Measurements from ENCODE around the gene IL22RA1.

Gene IL22RA1

GRCh38 chr1:24126672-24127023 lies 16.3 kb downstream of the IL22RA1 start:
- no peak overlapping the region for H2AFZ ChIP-seq (ENCODE audit: low read length)
- peaks cover 5% of the 10 kb centered on the region; the same call in 1 of the 2 replicates for H3K9me3 ChIP-seq (ENCODE audit: low read length)
- no peaks in the 10 kb centered on the region for H3F3A ChIP-seq (ENCODE audit: insufficient read depth, low read length)
- no peaks in the 10 kb centered on the region for H3K4me1 ChIP-seq (ENCODE audit: insufficient read depth, low read length, severe bottlenecking)
- H3K4me3 ChIP-seq (ENCODE audit: low read depth, low read length, poor library complexity, severe bottlenecking) = no peak overlapping the region
- H3K4me2 ChIP-seq (ENCODE audit: low read length) = no peak overlapping the region
- no peaks in the 10 kb centered on the region for H3K79me2 ChIP-seq (ENCODE audit: insufficient read depth, low read length)
- H3K27me3 ChIP-seq (ENCODE audit: insufficient read depth, low read length) = peaks cover 4% of the 10 kb centered on the region; the same call in 1 of the 2 replicates
- TF ChIP-seq CTCF (IDR thresholded peaks at IDR 0.05; ENCODE audit: low read length) (no peak), EZH2 (IDR thresholded peaks at IDR 0.05; ENCODE audit: borderline replicate concordance, low read length) (no peak)
- no peaks in the 10 kb centered on the region for H3K36me3 ChIP-seq (ENCODE audit: insufficient read depth, low read length)
- no peak overlapping the region for H3K9ac ChIP-seq (ENCODE audit: low read length)
- no peaks in the 10 kb centered on the region for H4K20me1 ChIP-seq (ENCODE audit: insufficient read depth, low read length)
- H3K9me2 ChIP-seq (ENCODE audit: low read depth, low read length) = no peaks in the 10 kb centered on the region
- H3K27ac ChIP-seq (ENCODE audit: low read depth, low read length, poor library complexity, severe bottlenecking) = no peak overlapping the region

GRCh38 chr1:24126018-24126671 lies 16.8 kb downstream of the IL22RA1 start:
- Histone ChIP-seq H3K27ac (ENCODE audit: low read depth, low read length, poor library complexity, severe bottlenecking) (no peak overlapping the region), H3K9me3 (ENCODE audit: low read length) (peaks cover 5% of the 10 kb centered on the region; the same call in 1 of the 2 replicates), H3K4me2 (ENCODE audit: low read length) (no peak overlapping the region), H3K79me2 (ENCODE audit: insufficient read depth, low read length) (no peaks in the 10 kb centered on the region), H3K27me3 (ENCODE audit: insufficient read depth, low read length) (peaks cover 4% of the 10 kb centered on the region; the same call in 1 of the 2 replicates), H3F3A (ENCODE audit: insufficient read depth, low read length) (no peaks in the 10 kb centered on the region), H3K4me3 (ENCODE audit: low read depth, low read length, poor library complexity, severe bottlenecking) (no peak overlapping the region), H3K9me2 (ENCODE audit: low read depth, low read length) (no peaks in the 10 kb centered on the region), H3K9ac (ENCODE audit: low read length) (no peak overlapping the region), H3K4me1 (ENCODE audit: insufficient read depth, low read length, severe bottlenecking) (no peaks in the 10 kb centered on the region), H3K36me3 (ENCODE audit: insufficient read depth, low read length) (no peaks in the 10 kb centered on the region), H4K20me1 (ENCODE audit: insufficient read depth, low read length) (no peaks in the 10 kb centered on the region), H2AFZ (ENCODE audit: low read length) (no peak overlapping the region)
- TF ChIP-seq EZH2 (IDR thresholded peaks at IDR 0.05; ENCODE audit: borderline replicate concordance, low read length) (no peak), CTCF (IDR thresholded peaks at IDR 0.05; ENCODE audit: low read length) (no peak)

GRCh38 chr1:24125456-24125855 lies 17.5 kb downstream of the IL22RA1 start:
- Histone ChIP-seq H3K27ac (ENCODE audit: low read depth, low read length, poor library complexity, severe bottlenecking) (no peak overlapping the region), H3K4me3 (ENCODE audit: low read depth, low read length, poor library complexity, severe bottlenecking) (no peak overlapping the region), H3K4me2 (ENCODE audit: low read length) (no peak overlapping the region), H3K36me3 (ENCODE audit: insufficient read depth, low read length) (no peaks in the 10 kb centered on the region), H3F3A (ENCODE audit: insufficient read depth, low read length) (no peaks in the 10 kb centered on the region), H3K9ac (ENCODE audit: low read length) (no peak overlapping the region), H3K9me2 (ENCODE audit: low read depth, low read length) (no peaks in the 10 kb centered on the region), H3K4me1 (ENCODE audit: insufficient read depth, low read length, severe bottlenecking) (no peaks in the 10 kb centered on the region), H3K9me3 (ENCODE audit: low read length) (peaks cover 4% of the 10 kb centered on the region; the same call in 1 of the 2 replicates), H3K27me3 (ENCODE audit: insufficient read depth, low read length) (peaks cover 4% of the 10 kb centered on the region; the same call in 1 of the 2 replicates), H3K79me2 (ENCODE audit: insufficient read depth, low read length) (no peaks in the 10 kb centered on the region), H4K20me1 (ENCODE audit: insufficient read depth, low read length) (no peaks in the 10 kb centered on the region), H2AFZ (ENCODE audit: low read length) (no peak overlapping the region)
- no peak for TF ChIP-seq CTCF (IDR thresholded peaks at IDR 0.05; ENCODE audit: low read length)
- TF ChIP-seq EZH2 (IDR thresholded peaks at IDR 0.05; ENCODE audit: borderline replicate concordance, low read length) = no peak
